Lower lobe of right lung (tissue), 2 donors: ENCODE data around the gene PTPRK. TPM values are rescaled to one million over a fixed set of nuclear protein-coding genes. Genes with fewer than 3 reads are reported as not detected.

Experiments used
- ATAC-seq, 2 donors: fragments of 200-7000 bp; cut with Tn5 transposase; one replicate each; pipeline ENCODE4 v1.9.1; 2020 to 2022; ENCODE audit warnings: mild to moderate bottlenecking in 2 of 2, moderate library complexity in 2 of 2
- DNase-seq: peaks from one replicate; pipeline ENCODE4 v3.0.0-alpha.2; 2020
- H3K27ac ChIP-seq: fragments of 200-600 bp; one replicate; pipeline ENCODE4 v1.8.0; 2022
- H3K27me3 ChIP-seq: fragments of 200-600 bp; one replicate; pipeline ENCODE4 v1.8.0; 2022; ENCODE audit warnings: low read depth
- H3K36me3 ChIP-seq: fragments of 200-600 bp; one replicate; pipeline ENCODE4 v1.8.0; 2022; ENCODE audit warnings: mild to moderate bottlenecking
- H3K4me1 ChIP-seq: fragments of 200-600 bp; one replicate; pipeline ENCODE4 v1.8.0; 2022
- H3K4me3 ChIP-seq: fragments of 200-600 bp; one replicate; pipeline ENCODE4 v1.8.0; 2022; ENCODE audit warnings: mild to moderate bottlenecking
- H3K9me3 ChIP-seq: fragments of 200-600 bp; one replicate; pipeline ENCODE4 v1.8.0; 2022
- CTCF ChIP-seq: fragments of 200-600 bp; IDR thresholded peaks from one replicate; pipeline ENCODE4 v1.8.0; 2022; ENCODE audit warnings: antibody characterized with exemption, mild to moderate bottlenecking
- intact Hi-C: fragments of 100-400 bp; cut with DNase I; formaldehyde crosslinking; loops from one replicate; pipeline ENCODE4 v1.11.0; 2022
- total RNA-seq: library from RNA; stranded (reverse); fragmentation: NEBNext Ultra II Directional; extraction: Animal tissue kit (Norgen Biotek cat#: 25700); gene quantifications from one replicate; pipeline ENCODE4 v1.2.1, GENCODE V29; 2021
- donor health status: DM: no; HTN: yes; CAD: no; lungs with severe emphysema.

Gene PTPRK
- total RNA-seq, 1 donor from 2014 or later, result 62.7 TPM

DNA sequence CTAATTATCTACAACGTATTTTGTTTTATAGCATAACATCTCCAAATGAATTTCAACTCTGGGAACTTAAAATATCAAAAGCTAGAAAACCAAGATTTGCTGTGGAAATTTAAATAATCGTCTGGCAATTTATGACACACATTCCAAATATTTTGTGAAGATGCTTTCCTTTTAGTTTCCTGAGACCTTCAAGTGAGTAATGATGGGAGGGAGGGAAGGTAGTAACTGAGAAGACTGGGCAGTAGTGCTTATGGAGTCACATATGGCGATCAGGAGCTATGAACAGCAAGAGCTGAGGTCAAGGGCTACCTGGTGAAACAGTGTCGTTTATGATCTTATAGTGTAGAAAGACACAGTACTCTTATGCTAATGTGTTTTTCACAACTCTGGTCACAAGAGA, 441.4 kb downstream of the PTPRK start:
- no peak for TF ChIP-seq CTCF
- no peaks in the 10 kb centered on the region for H3K4me1 ChIP-seq
- DNase-seq (no peak), ATAC-seq (no peak)
- no peak overlapping the region for H3K27ac ChIP-seq
- intact Hi-C loops, result no loop called here
- H3K9me3 ChIP-seq, result no peaks in the 10 kb centered on the region
- H3K27me3 ChIP-seq, result no peaks in the 10 kb centered on the region
- H3K4me3 ChIP-seq, result no peak overlapping the region
- H3K36me3 ChIP-seq, result peaks cover 9% of the 10 kb centered on the region

DNA sequence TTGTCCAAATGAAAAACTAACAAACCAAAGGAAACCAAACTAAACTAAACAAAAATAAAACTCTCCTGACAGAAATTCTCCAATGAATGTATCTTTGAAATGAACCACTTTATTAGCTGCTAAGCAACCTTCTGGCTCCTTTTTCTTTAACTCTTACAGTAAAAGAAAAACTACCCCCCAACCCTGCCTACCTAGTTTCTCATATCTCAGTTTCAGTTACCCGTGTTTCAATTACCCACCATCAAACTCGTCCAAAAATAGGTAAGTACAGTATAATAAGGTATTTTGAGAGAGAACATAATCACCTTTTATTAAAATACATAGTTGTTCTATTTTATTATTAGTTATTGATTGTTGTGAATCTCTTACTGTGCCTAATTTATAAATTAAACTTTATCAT, 442.1 kb downstream of the PTPRK start:
- no peak for ATAC-seq
- H3K4me1 ChIP-seq, result no peaks in the 10 kb centered on the region

GRCh38 chr6:128076843-128077242, 443.6 kb downstream of the PTPRK start:
- intact Hi-C loops, result no loop called here
- DNase-seq (no peak), ATAC-seq (no peak)
- Histone ChIP-seq H3K4me3 (no peak overlapping the region), H3K9me3 (no peaks in the 10 kb centered on the region), H3K4me1 (no peaks in the 10 kb centered on the region), H3K27ac (no peak overlapping the region), H3K27me3 (no peaks in the 10 kb centered on the region), H3K36me3 (no peaks in the 10 kb centered on the region)
- TF ChIP-seq CTCF, result no peak

More for the DNA sequence above, 442.1 kb downstream of the PTPRK start:
- H3K27ac ChIP-seq, result no peak overlapping the region
- DNase-seq, result no peak
- no peaks in the 10 kb centered on the region for H3K27me3 ChIP-seq
- TF ChIP-seq CTCF, result no peak
- H3K36me3 ChIP-seq, result peaks cover 5% of the 10 kb centered on the region
- intact Hi-C loops, result no loop called here
- no peaks in the 10 kb centered on the region for H3K9me3 ChIP-seq
- H3K4me3 ChIP-seq, result no peak overlapping the region

DNA sequence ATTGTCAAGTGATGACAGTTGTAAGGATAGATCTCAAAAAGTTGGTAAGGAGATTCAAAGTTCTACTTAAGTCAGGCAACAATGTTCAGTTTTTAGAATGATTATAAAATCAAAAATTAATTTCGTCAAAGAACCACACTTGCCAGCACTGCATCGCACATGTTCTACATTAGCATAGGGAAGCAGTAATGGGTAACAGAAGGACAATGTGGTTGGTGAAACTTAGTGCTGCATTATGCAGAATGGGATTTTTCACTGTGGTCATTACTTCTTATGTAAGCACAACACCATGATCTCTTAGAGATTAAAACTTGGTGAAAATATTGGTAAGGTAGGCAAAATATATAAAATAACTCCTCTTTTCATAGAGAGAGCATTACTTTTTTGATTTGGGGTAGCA, 445.8 kb downstream of the PTPRK start:
- DNase-seq (no peak), ATAC-seq (no peak)
- Histone ChIP-seq H3K4me1 (no peaks in the 10 kb centered on the region), H3K27ac (no peak overlapping the region), H3K9me3 (no peaks in the 10 kb centered on the region), H3K27me3 (no peaks in the 10 kb centered on the region), H3K4me3 (no peak overlapping the region), H3K36me3 (no peaks in the 10 kb centered on the region)
- intact Hi-C loops, result no loop called here
- no peak for TF ChIP-seq CTCF

- TF ChIP-seq CTCF, result no peak
- no peak overlapping the region for H3K27ac ChIP-seq
- H3K27me3 ChIP-seq, result no peaks in the 10 kb centered on the region
- no peaks in the 10 kb centered on the region for H3K36me3 ChIP-seq
- ATAC-seq, result no peak
- intact Hi-C loops, result no loop called here
- no peak overlapping the region for H3K4me3 ChIP-seq
- DNase-seq, result no peak
- no peaks in the 10 kb centered on the region for H3K4me1 ChIP-seq
- no peaks in the 10 kb centered on the region for H3K9me3 ChIP-seq
Observed at GRCh38 chr6:128073389-128073788, 447.0 kb downstream of the PTPRK start.

- intact Hi-C loops, result no loop called here
- no peak for TF ChIP-seq CTCF
- H3K27ac ChIP-seq, result no peak overlapping the region
- H3K4me3 ChIP-seq, result no peak overlapping the region
- H3K36me3 ChIP-seq, result no peaks in the 10 kb centered on the region
- no peaks in the 10 kb centered on the region for H3K4me1 ChIP-seq
- no peak for ATAC-seq
- DNase-seq, result no peak
- no peaks in the 10 kb centered on the region for H3K9me3 ChIP-seq
- H3K27me3 ChIP-seq, result no peaks in the 10 kb centered on the region
Observed at GRCh38 chr6:128071212-128071611, 449.2 kb downstream of the PTPRK start.
